ENCODE results near the gene C6orf15. TPM values are rescaled to one million over a fixed set of nuclear protein-coding genes. Genes with fewer than 3 reads are reported as not detected.

C6orf15 gene
- total RNA-seq, 2 experiments from 2014 or later = not detected

GRCh38 chr6:31111712-31112111, 663 bp downstream of the C6orf15 start:
- DNase-seq = no peak
- CTCF ChIA-PET = no interaction called here
- Mint-ChIP-seq H3K27ac (no peak overlapping the region), H3K9me3 (no peaks in the 10 kb centered on the region), H3K27me3 (peaks cover 7% of the 10 kb centered on the region), H3K4me3 (no peak overlapping the region), H3K36me3 (ENCODE audit: low read depth) (no peaks in the 10 kb centered on the region), H3K4me1 (ENCODE audit: low read depth) (peaks cover 11% of the 10 kb centered on the region)
- intact Hi-C loops (cut with DNase I, micrococcal nuclease) = loop anchor here in 1 of 2 experiments (10.0 kb wide), 1 partner anchor 177 kb away; the partner anchor contains the start of gene SFTA2
- H3K27ac ChIP-seq (ENCODE audit: low read depth in 1 of 2, low read length in 2 of 2) = no peak overlapping the region
- H3K27me3 ChIP-seq (ENCODE audit: control insufficient read depth in 1 of 2, insufficient read depth in 2 of 2, low read length in 2 of 2) = peaks cover 0 to 3% of the 10 kb centered on the region in 2 experiments
- no peaks in the 10 kb centered on the region for H3K9me3 ChIP-seq (ENCODE audit: control insufficient read depth in 1 of 2, insufficient read depth in 1 of 2, low read length in 2 of 2)
- no peak for ATAC-seq (ENCODE audit: poor library complexity)
- no peak overlapping the region for H3K4me3 ChIP-seq (ENCODE audit: low read length)
- POLR2A ChIA-PET = no interaction called here
- TF ChIP-seq CTCF (IDR thresholded peaks at IDR 0.05) = no peak
- H3K36me3 ChIP-seq (ENCODE audit: insufficient read depth, low read length) = no peaks in the 10 kb centered on the region
- H3K4me1 ChIP-seq (ENCODE audit: insufficient read depth, low read length) = peaks cover 9% of the 10 kb centered on the region

GRCh38 chr6:31110825-31111582, 1.4 kb downstream of the C6orf15 start:
- POLR2A ChIA-PET = no interaction called here
- no peak overlapping the region for H3K27ac Mint-ChIP-seq

GRCh38 chr6:31107052-31107451, 5.3 kb downstream of the C6orf15 start:
- no peak overlapping the region for H3K27ac Mint-ChIP-seq
- H3K4me3 ChIP-seq (ENCODE audit: low read length) = no peak overlapping the region
- no peaks in the 10 kb centered on the region for H3K27me3 Mint-ChIP-seq
- no peak overlapping the region for H3K27ac ChIP-seq (ENCODE audit: low read depth in 1 of 2, low read length in 2 of 2)
- peaks cover 5% of the 10 kb centered on the region for H3K4me1 ChIP-seq (ENCODE audit: insufficient read depth, low read length)
- no peaks in the 10 kb centered on the region for H3K9me3 ChIP-seq (ENCODE audit: control insufficient read depth in 1 of 2, insufficient read depth in 1 of 2, low read length in 2 of 2)
- H3K9me3 Mint-ChIP-seq = no peaks in the 10 kb centered on the region
- TF ChIP-seq CTCF (IDR thresholded peaks at IDR 0.05) = no peak
- peaks cover 0 to 3% of the 10 kb centered on the region in 2 experiments for H3K27me3 ChIP-seq (ENCODE audit: control insufficient read depth in 1 of 2, insufficient read depth in 2 of 2, low read length in 2 of 2)
- H3K36me3 Mint-ChIP-seq (ENCODE audit: low read depth) = no peaks in the 10 kb centered on the region
- no peaks in the 10 kb centered on the region for H3K36me3 ChIP-seq (ENCODE audit: insufficient read depth, low read length)
- peaks cover 4% of the 10 kb centered on the region for H3K4me1 Mint-ChIP-seq (ENCODE audit: low read depth)
- POLR2A ChIA-PET = no interaction called here
- no peak overlapping the region for H3K4me3 Mint-ChIP-seq
- DNase-seq (no peak), ATAC-seq (ENCODE audit: poor library complexity) (no peak)
- intact Hi-C loops (cut with DNase I, micrococcal nuclease) = no loop called here
- CTCF ChIA-PET = no interaction called here

More at GRCh38 chr6:31110825-31111582, 1.4 kb downstream of the C6orf15 start:
- Histone ChIP-seq H3K4me1 (ENCODE audit: insufficient read depth, low read length) (peaks cover 9% of the 10 kb centered on the region), H3K36me3 (ENCODE audit: insufficient read depth, low read length) (no peaks in the 10 kb centered on the region), H3K4me3 (ENCODE audit: low read length) (no peak overlapping the region), H3K9me3 (ENCODE audit: control insufficient read depth in 1 of 2, insufficient read depth in 1 of 2, low read length in 2 of 2) (no peaks in the 10 kb centered on the region), H3K27me3 (ENCODE audit: control insufficient read depth in 1 of 2, insufficient read depth in 2 of 2, low read length in 2 of 2) (peaks cover 0 to 3% of the 10 kb centered on the region in 2 experiments), H3K27ac (ENCODE audit: low read depth in 1 of 2, low read length in 2 of 2) (no peak overlapping the region)
- Mint-ChIP-seq H3K36me3 (ENCODE audit: low read depth) (no peaks in the 10 kb centered on the region), H3K27me3 (peaks cover 7% of the 10 kb centered on the region), H3K4me3 (no peak overlapping the region), H3K4me1 (ENCODE audit: low read depth) (peaks cover 11% of the 10 kb centered on the region), H3K9me3 (no peaks in the 10 kb centered on the region)
- intact Hi-C loops (cut with DNase I, micrococcal nuclease) = loop anchor here in 1 of 2 experiments (10.0 kb wide), 1 partner anchor 176 kb away; the partner anchor contains the start of gene SFTA2
- no peak for ATAC-seq (ENCODE audit: poor library complexity)
- no peak for DNase-seq
- TF ChIP-seq CTCF (IDR thresholded peaks at IDR 0.05) = no peak
- CTCF ChIA-PET = no interaction called here

Measured in CD4-positive, alpha-beta T cell (primary cell).